PC-9 (cell line): ENCODE results near the gene RPGRIP1.
"Not testable (repeated sequence)": the region's sequence is repeated elsewhere in the genome, so short reads cannot be mapped to it uniquely, and the experiment has no call there.

ENCODE experiments used
- EZH2 ChIP-seq: fragments of 200-600 bp; sonication (generic); IDR thresholded peaks from 2 replicates; pipeline ENCODE4 v1.8.0; 2017; ENCODE audit warnings: antibody characterized with exemption, low read depth
- TF ChIP-seq, protein P1 (sequence below): fragments of 200-600 bp; sonication (generic); conservative IDR thresholded peaks from 2 replicates; pipeline ENCODE4 v1.6.1; 2017; ENCODE audit warnings: mixed run types, antibody characterized with exemption, mild to moderate bottlenecking, moderate library complexity

DNA sequence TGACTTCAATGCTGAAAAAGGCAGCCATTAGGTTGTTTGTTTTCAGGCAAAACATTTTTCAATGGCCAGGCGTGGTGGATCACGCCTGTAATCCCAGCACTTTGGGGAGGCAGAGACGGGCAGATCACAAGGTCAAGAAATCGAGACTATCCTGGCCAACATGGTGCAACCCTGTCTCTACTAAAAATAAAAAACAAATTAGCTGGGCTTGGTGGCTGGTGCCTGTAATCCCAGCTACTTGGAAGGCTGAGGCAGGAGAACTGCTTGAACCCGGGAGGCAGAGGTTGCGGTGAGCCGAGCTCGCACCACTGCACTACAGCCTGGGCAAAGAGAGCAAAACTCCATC, 23.8 kb upstream of the RPGRIP1 start:
- TF ChIP-seq, protein P1, sequence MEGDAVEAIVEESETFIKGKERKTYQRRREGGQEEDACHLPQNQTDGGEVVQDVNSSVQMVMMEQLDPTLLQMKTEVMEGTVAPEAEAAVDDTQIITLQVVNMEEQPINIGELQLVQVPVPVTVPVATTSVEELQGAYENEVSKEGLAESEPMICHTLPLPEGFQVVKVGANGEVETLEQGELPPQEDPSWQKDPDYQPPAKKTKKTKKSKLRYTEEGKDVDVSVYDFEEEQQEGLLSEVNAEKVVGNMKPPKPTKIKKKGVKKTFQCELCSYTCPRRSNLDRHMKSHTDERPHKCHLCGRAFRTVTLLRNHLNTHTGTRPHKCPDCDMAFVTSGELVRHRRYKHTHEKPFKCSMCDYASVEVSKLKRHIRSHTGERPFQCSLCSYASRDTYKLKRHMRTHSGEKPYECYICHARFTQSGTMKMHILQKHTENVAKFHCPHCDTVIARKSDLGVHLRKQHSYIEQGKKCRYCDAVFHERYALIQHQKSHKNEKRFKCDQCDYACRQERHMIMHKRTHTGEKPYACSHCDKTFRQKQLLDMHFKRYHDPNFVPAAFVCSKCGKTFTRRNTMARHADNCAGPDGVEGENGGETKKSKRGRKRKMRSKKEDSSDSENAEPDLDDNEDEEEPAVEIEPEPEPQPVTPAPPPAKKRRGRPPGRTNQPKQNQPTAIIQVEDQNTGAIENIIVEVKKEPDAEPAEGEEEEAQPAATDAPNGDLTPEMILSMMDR, result not testable (repeated sequence)
- TF ChIP-seq EZH2, result not testable (repeated sequence)
